ENCODE results near the gene SHISA8. TPM values are rescaled to one million over a fixed set of nuclear protein-coding genes. Genes with fewer than 3 reads are reported as not detected.
A peak's percentile ranks its signal among the peaks of the same experiment; 100 is the strongest.

SHISA8 gene
- total RNA-seq (under 1 TPM; 0.56 to 0.60 TPM), total RNA-seq (0 to 10.9 (median 0.45) reads per million in 172 experiments)
- 0.06 TPM for polyA plus RNA-seq (2013, experiment 1 of 2)
- polyA plus RNA-seq (2013, experiment 2 of 2): 0.05 TPM

DNA sequence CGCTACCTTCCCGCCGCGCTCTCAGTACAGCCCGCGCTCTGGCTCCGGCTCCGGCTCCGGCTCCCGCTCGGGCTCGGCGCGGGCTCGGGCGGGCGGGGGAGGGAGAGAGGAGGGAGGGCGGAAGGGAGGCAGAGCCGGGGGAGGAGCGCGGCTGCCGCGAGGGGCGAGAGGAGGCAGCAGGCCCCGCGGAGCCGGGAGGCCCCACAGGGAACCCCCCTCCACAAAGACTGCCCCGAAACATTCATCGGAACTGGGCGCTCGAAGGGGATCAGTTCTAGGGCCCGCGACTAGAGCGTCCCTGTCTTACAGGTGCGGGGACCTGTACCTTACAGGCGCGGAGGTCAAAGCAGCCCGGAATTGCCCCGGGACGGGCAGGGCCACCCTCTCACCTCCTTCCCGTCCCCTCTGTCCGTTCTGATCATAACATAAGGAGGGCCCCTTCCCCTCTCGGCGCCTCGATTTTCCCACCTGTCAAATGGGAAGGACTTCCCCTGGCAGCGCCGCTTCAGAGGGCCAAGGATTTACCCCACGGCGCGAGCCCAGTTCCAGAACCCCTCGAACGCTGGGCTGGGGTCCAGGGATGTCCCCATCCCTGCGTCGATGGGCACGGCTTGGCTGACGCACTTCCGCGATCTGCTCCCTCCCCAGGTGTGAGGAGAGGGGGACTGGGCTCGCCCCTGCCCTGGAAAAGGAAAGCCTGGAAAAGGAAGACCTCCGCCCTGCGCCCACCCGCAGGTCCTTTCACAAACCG lies at the start of gene SHISA8:
Gene SHISA8, minus strand, starts transcription at position 40 of the 751 bp plus-strand sequence. CDS start 407 bp downstream, outside the sequence.
- H3K27ac Mint-ChIP-seq: no peak within 1 kb of the TSS
- H3K9me3 ChIP-seq (ENCODE audit: control insufficient read depth in 1 of 2, insufficient read depth in 1 of 2, low read length in 2 of 2): peaks cover 0 to 28% of the 10 kb centered on the region in 2 experiments
- no peaks in the 10 kb centered on the region for H3K36me3 ChIP-seq (ENCODE audit: insufficient read depth, low read length)
- POLR2A ChIA-PET: interaction anchor here (1.0 kb wide), 1 partner anchor 25 kb away, joined by 3 read pairs; no protein-coding TSS in a partner anchor
- H3K4me1 ChIP-seq (ENCODE audit: insufficient read depth, low read length): peaks cover 50% of the 10 kb centered on the region
- H3K4me3 Mint-ChIP-seq: peak within 1 kb of the TSS; percentile 69
- H3K27ac ChIP-seq (ENCODE audit: low read depth in 1 of 2, low read length in 2 of 2): no peak within 1 kb of the TSS
- TF ChIP-seq, protein P1, sequence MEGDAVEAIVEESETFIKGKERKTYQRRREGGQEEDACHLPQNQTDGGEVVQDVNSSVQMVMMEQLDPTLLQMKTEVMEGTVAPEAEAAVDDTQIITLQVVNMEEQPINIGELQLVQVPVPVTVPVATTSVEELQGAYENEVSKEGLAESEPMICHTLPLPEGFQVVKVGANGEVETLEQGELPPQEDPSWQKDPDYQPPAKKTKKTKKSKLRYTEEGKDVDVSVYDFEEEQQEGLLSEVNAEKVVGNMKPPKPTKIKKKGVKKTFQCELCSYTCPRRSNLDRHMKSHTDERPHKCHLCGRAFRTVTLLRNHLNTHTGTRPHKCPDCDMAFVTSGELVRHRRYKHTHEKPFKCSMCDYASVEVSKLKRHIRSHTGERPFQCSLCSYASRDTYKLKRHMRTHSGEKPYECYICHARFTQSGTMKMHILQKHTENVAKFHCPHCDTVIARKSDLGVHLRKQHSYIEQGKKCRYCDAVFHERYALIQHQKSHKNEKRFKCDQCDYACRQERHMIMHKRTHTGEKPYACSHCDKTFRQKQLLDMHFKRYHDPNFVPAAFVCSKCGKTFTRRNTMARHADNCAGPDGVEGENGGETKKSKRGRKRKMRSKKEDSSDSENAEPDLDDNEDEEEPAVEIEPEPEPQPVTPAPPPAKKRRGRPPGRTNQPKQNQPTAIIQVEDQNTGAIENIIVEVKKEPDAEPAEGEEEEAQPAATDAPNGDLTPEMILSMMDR (IDR thresholded peaks at IDR 0.05): no peak
- CTCF ChIA-PET: no interaction called here
- H3K4me1 Mint-ChIP-seq (ENCODE audit: low read depth): peaks cover 21% of the 10 kb centered on the region
- peak; percentile 75 for ATAC-seq (ENCODE audit: poor library complexity)
- no peaks in the 10 kb centered on the region for H3K36me3 Mint-ChIP-seq (ENCODE audit: low read depth)
- H3K9me3 Mint-ChIP-seq: no peaks in the 10 kb centered on the region
- peak; percentile 39 to 81 (median 63) for DNase-seq
- intact Hi-C loops (cut with DNase I, micrococcal nuclease): no loop called here
- peaks cover 43 to 47% of the 10 kb centered on the region in 2 experiments for H3K27me3 ChIP-seq (ENCODE audit: control insufficient read depth in 1 of 2, insufficient read depth in 2 of 2, low read length in 2 of 2)
- peak within 1 kb of the TSS; percentile 39 for H3K4me3 ChIP-seq (ENCODE audit: low read length)
- peaks cover 50% of the 10 kb centered on the region for H3K27me3 Mint-ChIP-seq

DNA sequence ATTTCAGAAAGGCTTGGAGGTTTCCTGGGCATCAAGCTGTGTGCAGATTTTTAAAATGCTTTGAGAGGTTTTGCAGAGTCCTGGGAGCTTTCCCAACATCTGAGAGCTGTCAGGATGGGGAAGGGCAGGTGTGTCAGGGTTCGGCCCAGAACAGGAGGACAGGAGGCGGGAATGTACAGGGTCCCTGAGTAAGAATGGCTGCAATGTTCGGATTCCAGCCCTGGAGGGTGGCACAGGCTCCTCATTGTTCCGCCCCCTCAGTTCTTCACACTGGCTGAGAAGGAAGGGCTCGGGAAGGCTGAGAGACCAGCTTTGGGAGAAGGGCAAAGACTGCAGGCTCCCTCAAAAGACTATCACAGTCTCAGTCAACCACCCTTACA lies 49.2 kb upstream of the SHISA8 start:
- intact Hi-C loops (cut with DNase I, micrococcal nuclease): loop anchor here (10.0 kb wide), 2 partner anchors 351 to 511 kb away; no protein-coding TSS in a partner anchor
- Histone ChIP-seq H3K4me1 (ENCODE audit: insufficient read depth, low read length) (peaks cover 2% of the 10 kb centered on the region), H3K27me3 (ENCODE audit: control insufficient read depth in 1 of 2, insufficient read depth in 2 of 2, low read length in 2 of 2) (no peaks in the 10 kb centered on the region), H3K36me3 (ENCODE audit: insufficient read depth, low read length) (no peaks in the 10 kb centered on the region), H3K27ac (ENCODE audit: low read depth in 1 of 2, low read length in 2 of 2) (no peak overlapping the region), H3K9me3 (ENCODE audit: control insufficient read depth in 1 of 2, insufficient read depth in 1 of 2, low read length in 2 of 2) (no peaks in the 10 kb centered on the region), H3K4me3 (ENCODE audit: low read length) (no peak overlapping the region)
- Mint-ChIP-seq H3K4me1 (ENCODE audit: low read depth) (no peaks in the 10 kb centered on the region), H3K4me3 (no peak overlapping the region), H3K27me3 (peaks cover 6% of the 10 kb centered on the region), H3K9me3 (no peaks in the 10 kb centered on the region), H3K27ac (no peak overlapping the region), H3K36me3 (ENCODE audit: low read depth) (no peaks in the 10 kb centered on the region)
- DNase-seq (no peak), ATAC-seq (ENCODE audit: poor library complexity) (no peak)
- POLR2A ChIA-PET: interaction anchor here (0.6 kb wide), 1 partner anchor 93 kb away, joined by 3 read pairs; no protein-coding TSS in a partner anchor
- CTCF ChIA-PET: no interaction called here
- TF ChIP-seq, protein P1 (IDR thresholded peaks at IDR 0.05): no peak

DNA sequence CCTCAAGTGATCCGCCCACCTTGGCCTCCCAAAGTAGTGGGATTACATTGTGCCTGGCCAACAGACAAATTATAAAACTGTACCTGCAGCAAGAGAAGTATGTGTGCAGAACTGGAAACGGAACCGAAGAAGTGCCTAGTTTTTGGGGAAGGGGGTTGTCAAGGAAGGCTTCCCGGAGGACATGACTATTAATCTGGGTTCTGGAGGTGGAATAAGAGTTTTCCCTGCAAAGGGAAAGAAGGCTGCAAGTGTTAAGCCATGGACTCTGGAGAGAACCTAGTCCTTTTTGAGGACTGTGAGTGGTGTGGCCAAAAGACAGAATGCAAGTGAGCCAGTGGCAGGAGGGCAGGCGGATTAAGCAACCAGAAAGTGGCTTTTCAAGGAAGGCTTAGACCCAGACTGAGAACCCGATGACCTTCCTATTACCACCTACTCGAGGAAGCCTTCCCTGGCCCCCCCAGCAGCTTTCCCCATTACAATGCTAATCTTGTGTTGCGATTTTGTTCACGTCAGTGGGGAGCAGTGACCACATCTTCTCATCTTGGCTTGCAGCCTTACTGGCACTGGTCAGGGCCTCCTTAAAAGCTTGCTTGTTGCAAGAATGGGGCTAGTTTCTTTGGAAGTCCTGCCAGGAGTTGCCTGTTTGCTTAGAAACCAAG lies 48.7 kb upstream of the SHISA8 start:
- H3K9me3 Mint-ChIP-seq: no peaks in the 10 kb centered on the region

More for the DNA sequence above, 48.7 kb upstream of the SHISA8 start:
- H3K36me3 ChIP-seq (ENCODE audit: insufficient read depth, low read length): no peaks in the 10 kb centered on the region
- Mint-ChIP-seq H3K27ac (no peak overlapping the region), H3K27me3 (peaks cover 6% of the 10 kb centered on the region), H3K36me3 (ENCODE audit: low read depth) (no peaks in the 10 kb centered on the region), H3K4me1 (ENCODE audit: low read depth) (no peaks in the 10 kb centered on the region), H3K4me3 (no peak overlapping the region)
- no peak for DNase-seq
- intact Hi-C loops (cut with DNase I, micrococcal nuclease): loop anchor here (10.0 kb wide), 2 partner anchors 351 to 511 kb away; no protein-coding TSS in a partner anchor
- CTCF ChIA-PET: no interaction called here
- POLR2A ChIA-PET: interaction anchor here (0.6 kb wide), 1 partner anchor 94 kb away, joined by 3 read pairs; no protein-coding TSS in a partner anchor
- no peak overlapping the region for H3K4me3 ChIP-seq (ENCODE audit: low read length)
- no peak overlapping the region for H3K27ac ChIP-seq (ENCODE audit: low read depth in 1 of 2, low read length in 2 of 2)
- H3K27me3 ChIP-seq (ENCODE audit: control insufficient read depth in 1 of 2, insufficient read depth in 2 of 2, low read length in 2 of 2): no peaks in the 10 kb centered on the region
- ATAC-seq (ENCODE audit: poor library complexity): no peak
- TF ChIP-seq, protein P1 (IDR thresholded peaks at IDR 0.05): no peak
- H3K9me3 ChIP-seq (ENCODE audit: control insufficient read depth in 1 of 2, insufficient read depth in 1 of 2, low read length in 2 of 2): no peaks in the 10 kb centered on the region
- H3K4me1 ChIP-seq (ENCODE audit: insufficient read depth, low read length): peaks cover 2% of the 10 kb centered on the region
